Medulla oblongata (tissue), 1 donor: Measurements from ENCODE around the gene EPB41L4B.
"Not testable (repeated sequence)": the region's sequence is repeated elsewhere in the genome, so short reads cannot be mapped to it uniquely, and the experiment has no call there.

ENCODE experiments used
- DNase-seq: peaks from one replicate; pipeline ENCODE4 v3.0.0-alpha.2; 2015; ENCODE audit errors: extremely low spot score

Gene EPB41L4B

DNA sequence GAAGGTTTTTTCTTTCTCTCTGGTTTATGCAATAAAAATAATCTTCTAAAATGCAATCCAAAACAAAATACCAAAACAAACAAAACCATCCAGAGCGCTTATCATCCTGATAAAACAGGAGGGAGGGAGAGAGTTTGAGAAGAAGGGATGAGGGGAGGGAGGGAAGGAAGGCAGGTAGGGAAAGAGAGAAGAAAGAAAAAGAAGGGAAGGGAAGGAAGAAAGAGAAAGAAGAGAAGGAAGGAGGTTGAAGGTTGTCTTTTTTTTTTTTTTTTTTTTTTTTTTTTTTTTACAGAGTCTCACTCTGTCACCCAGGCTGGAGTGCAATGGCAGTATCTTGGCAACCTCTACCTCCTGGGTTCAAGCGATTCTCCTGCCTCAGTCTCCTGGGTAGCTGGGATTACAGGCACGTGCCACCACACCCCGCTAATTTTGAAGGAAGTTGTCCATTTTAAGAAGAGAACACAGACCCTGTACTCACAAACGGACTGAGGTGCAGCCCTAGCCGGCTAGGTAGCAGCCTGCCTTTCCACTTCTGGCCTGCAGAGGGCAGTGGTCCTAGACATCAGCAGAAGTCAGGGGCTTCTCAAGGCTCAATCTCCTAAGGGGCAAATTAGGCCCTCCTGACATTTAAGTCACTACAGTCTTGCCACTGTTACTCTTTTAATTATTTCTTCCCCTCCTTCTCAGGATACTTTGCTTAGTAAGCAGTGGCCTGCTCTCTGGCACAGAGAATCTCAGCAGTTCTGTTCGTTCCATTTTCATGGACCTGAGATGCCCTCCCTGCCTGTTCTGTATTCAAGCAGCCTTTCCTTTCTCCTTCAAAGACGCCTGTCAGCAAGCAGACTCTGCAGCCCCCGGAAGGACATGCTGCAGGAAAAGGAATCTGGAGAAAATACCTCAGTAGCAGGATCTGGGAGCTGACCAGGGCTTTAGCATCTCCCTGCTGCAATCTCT, 76.4 kb downstream of the EPB41L4B start:
- DNase-seq: peak; percentile 73

DNA sequence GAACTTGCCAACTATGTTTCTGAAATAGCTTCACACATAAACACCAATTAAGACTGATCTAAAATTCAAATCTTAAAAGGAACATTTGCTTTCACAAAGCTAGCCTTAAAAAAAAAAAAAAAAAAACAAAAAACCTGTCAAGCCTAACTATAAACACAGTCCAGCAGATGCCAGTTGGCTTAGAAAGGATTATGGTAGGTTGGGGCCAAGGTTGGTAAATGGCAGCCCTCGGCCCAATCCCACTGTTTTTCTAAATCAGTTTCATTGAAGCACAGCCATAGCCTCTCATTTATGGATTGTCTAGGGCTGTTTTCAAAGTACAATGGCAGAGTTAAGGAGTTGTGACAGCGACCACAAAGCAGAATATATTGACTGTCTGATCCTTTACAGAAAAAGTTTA, 78.1 kb downstream of the EPB41L4B start:
- DNase-seq: no peak

DNA sequence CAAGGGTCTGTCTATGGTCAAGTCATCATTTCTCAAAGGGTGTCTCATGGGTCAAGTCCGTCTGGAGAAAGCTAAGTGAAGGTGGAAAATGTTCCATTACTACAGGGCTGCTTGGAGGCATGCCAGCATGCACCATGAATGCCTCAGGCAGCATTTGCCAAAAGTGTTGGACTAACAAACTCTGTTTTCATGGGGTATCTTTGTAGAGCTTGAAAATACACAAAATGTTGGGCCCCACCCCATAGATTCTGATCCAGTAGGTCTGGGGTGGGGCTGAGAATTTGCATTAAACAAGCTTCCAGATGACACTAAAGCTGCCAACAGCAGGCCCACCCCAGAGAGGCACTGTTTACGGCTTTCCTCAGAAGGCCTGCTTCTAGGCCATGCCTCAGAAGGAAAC, 78.8 kb downstream of the EPB41L4B start:
- DNase-seq: no peak

DNA sequence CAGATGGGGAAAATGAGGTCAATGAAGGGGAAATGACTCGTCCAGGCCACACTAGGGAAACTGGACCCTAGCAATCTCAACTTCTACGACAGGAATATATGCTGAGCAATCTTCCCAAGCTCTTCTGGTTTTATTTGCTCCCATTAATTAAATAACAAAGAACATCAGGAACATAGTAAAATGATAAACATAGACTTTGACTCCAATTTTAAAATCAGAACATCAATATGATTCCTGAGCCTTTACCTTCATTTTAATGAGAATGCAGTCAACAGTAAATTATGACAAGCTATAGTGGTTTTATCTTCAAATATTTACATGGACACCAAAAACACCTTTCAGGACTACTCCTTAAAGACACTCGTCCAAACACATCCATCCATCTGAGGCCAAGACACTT, 79.7 kb downstream of the EPB41L4B start:
- DNase-seq: no peak

DNA sequence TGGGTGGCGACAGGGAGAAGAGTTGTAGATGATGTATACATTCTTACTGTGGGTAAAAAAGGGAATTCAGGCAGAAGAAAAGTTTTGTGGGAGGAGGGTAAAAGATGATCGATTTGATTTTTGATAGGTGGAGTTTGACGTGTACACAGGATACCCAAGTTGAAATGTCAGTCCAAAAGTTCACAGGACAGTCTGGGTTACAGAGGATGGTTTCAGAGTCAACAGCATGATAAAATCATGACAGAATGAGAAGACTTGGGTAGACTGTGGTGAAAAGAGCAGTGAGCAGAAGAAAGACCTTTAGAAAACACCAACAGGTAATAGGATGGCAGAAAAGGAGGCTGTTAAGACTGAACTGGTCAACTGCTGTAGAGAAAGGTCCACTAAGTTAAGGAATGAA, 81.6 kb downstream of the EPB41L4B start:
- DNase-seq: no peak

DNA sequence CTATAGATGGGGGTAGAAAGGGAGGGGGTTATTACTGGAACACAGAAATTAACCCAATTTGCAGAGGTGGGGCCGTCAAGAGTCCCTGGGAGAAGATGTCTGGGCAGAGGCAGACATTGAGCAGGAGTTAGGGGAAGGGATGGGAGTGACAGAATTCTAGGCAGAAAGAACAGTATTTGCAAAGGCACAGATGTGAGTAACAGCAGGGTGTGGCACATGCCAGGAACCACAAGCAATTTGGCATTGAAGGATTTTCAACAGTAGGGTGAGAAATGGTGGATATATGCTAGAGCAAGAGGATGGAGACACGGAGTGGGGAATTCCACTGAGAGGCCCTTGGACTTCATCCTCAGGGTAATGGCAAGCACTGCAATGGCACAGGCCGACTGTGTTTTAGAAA, 82.2 kb downstream of the EPB41L4B start:
- no peak for DNase-seq

DNA sequence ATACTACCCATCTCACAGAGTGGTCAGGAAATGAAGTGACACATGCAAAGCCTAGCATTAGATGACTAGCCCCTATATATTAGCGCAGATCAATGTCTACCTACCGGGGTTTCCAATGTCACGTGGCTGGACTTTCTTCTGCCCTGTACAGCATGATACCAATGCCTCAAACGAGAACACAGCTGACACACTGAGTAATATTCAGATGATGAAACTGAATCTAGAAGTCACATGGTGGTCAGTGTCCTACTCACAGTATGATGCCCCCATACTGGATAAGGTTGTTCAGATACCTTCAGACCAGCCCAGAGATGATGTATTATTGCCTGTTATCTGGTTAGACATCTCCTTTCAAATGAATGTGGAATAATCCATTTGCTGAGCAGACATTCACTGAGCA, 82.7 kb downstream of the EPB41L4B start:
- DNase-seq: no peak

DNA sequence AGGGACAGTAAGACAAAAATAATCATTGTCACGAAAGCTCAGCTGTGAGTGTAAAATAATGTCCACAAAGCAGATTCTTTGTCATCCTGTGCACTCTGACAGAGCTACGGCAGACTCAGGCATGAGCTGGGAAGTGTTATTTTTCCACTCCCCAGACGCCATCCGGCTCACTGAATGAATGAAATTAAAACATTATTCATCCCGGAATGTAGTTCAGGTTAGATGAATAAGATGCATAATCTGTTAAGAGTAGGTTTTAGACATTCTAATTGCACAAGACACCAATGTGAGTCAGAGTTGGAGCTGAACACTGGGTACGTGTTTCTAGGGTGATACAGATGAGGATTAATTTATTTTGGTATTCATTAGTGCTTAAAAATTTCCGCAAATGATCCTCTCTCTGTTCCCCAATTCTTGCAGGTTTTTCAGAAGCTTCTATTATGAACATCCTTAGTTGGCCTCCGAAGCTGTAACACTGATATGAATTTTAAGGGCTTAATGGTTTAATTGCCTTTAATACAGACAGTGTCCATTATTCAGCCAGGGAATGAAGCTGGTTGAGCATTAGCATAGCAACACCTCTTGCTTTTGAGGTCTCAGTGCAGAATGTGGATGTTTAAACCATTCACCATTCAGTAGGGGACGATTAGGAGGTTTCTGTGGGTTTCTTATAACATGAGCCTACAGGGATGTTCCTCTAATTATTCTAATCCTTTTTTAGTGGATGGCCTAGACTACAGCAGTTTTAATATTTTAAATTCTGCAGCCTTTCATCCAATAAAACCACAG, 88.2 kb downstream of the EPB41L4B start:
- DNase-seq: no peak

DNA sequence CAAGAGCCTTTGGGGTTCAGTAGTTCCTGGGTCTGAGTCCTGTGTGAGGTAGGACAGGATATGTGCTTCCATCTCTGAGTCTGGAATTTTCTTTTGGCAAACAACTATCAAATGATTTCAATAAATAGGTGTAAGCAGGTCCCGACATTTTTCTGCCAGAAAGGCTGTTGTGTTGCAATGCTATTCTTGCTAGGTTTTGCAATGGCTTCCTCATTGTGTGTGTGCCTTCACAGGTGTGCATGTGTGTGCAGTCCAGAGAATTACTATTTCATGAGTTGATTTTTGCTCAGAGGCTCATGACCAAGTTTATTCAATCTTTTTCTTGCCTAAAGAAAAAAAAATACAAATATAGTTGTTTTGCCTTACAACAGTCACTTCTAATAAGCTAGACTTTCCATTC, 89.3 kb downstream of the EPB41L4B start:
- DNase-seq: no peak

DNA sequence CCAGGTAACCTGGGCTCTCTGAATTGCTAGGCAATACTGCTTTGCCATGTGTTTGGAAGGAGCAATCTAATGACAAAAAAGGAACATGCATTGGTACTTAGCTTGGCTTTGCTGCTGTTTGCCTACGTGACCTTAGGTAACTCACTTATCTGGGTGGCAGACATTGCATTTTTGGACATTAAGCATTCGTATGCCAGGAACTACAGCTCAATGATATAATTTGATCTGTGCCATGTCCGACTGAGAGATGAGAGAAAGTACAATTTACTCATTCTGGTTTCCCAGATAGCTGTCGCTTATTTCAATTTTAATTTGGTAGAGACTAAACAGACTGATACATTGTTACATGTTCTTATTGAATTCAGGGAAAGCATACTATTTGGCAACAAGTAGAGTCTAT, 90.6 kb downstream of the EPB41L4B start:
- DNase-seq: no peak

DNA sequence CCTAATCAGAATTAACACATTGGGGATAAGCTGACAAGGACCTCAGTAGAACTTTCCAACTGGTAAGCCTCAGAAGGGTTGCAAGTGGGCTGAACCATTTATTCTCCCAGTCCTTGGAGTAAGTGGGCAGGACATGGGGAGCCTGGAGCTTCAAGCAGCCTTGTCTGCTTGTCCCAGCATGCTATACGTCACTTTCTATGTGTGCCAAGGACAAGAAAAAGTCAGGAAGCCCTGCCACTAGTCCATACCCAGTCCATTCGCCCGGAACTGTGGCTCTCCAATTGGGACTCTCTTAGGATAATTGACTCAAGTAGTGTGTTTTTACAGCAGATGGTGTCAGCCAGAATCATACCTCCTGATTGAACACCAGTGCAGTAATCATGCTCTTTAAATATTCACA, 91.2 kb downstream of the EPB41L4B start:
- DNase-seq: no peak

DNA sequence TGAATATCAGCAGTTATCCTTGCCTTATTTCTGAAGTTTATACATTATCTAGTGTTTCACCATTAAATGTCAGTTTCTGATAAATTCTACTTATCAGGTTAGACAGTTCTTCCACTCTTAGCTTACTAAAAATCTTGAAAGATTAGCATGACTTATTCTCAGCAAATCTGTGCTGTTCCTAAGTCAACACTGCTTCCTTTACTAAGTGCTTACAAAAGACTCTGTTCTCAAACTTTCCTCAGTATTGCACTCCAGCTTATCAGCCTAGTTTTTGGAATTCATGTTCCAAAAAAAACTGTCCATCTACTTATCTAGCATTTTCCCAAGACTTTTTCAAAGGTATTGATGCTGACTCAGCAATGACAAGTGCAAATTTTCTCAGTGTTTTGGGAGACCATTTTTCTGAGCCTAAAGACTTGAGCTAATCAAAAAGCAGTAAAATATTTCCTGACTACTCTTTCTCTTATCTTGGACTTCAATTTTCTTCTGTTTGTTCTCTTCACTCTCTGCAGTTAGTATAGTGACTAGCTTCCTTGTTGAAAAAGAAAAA, 92.7 kb downstream of the EPB41L4B start:
- DNase-seq: no peak

DNA sequence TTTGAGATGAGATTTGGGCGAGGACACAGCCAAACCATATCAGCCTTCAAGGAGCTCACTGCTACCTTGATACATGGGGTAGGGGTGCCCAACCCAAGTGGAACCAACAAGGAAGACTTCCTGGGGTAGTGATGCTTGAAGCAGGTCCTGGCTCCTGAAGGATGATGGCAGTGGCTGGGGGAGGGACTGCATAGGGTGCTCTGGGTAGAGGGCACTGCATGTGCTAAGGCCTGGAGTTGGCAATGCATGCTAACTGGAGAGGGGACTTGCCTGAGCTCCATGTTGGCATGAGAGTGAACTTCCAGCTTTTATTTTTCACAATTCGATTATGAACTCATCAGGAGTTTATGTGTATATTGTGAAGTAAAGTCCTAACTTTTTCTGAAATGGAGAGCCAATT, 95.2 kb downstream of the EPB41L4B start:
- DNase-seq: no peak

DNA sequence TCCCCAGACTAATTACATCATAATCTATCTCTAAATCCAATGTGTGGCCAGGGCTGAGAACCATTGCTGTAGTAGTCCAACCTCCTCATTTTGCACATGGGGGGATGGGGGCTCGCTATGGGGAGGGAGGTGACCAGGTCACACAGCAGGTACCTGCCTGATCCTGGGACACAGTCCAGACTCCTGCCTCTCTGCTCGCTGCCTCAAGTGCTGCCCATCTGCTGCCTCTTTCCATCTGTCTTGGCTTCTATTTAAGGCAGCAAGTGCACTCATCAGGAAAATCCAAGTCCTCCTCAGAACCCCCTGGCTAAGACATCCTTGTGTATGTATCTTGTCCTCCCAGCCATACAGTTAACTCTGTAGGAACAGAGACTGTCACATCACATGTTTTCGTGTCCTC, 96.1 kb downstream of the EPB41L4B start:
- no peak for DNase-seq

DNA sequence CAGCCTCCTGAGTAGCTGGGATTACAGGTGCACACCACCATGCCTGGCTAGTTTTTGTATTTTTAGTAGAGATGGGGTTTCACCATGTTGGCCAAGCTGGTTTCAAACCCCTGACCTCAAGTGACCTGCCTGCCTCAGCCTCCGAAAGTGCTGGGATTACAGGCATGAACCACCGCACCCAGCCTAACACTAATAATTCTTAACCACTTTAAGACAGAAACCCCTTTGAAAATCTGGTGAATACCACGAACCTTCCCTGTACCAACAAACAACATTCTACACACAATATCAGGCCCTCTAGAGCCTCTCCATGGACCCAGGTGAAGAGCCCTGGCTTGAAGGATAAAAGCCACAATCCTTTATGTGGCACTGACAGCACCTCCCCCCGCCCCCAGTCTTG, 102.6 kb downstream of the EPB41L4B start:
- not testable (repeated sequence) for DNase-seq

DNA sequence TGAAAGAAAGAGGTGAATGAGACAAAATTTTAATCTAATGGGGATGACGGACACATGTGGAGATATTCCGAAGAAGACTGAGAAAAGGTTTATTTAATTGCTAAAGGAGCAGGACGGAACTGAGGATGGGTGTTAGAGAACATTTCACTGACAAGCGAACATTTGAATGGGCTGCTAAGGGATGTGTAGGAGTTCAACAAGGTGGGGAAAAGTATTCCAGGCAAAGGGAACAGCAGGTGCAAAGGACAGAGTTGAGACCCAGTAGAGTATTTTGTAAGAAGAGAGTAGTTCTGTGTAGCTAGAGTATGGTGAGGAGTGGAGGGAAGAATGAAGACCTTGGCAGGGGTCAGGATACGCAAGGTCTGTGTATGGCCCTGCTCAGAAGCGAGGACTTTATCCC, 106.4 kb downstream of the EPB41L4B start:
- no peak for DNase-seq

DNA sequence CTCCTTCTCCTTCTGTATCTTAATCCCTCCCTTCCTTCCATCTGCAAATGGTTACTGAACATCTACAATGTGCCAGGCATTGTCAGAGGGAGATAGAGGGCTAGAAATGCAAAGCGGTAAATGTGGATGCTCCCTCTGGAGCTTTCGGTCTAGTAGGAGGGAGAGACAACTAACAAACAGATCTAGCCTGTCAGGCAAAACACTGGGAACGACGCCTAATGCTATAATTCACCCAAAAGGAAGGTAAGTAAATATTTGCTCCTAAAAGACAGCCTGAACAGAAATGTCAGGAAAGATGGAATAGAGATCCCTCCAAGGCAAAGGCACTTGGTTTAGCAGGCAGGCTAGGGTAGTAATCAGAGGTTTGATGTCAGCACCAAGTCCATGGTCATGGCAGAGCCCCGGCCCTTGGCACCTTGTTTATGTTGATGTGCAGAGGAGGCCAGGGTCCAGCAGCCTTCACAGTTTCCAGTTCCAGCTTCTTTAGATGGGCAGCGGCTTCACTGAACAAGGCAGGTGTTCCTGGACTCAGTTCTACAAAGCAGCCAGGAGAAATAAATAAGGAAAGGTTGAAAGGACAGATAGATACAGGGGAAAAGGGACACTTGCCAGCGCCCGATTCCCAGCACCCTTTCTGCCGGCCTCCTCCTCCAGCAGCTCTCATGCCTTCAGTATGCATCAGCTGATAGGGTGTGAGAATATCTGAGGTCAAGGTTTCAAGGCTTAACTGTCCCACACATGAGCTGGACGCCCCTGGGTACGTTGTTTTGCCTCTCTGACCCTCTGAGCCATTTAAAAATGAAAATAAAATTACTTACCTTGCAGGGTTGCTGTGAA, 107.4 kb downstream of the EPB41L4B start:
- no peak for DNase-seq

DNA sequence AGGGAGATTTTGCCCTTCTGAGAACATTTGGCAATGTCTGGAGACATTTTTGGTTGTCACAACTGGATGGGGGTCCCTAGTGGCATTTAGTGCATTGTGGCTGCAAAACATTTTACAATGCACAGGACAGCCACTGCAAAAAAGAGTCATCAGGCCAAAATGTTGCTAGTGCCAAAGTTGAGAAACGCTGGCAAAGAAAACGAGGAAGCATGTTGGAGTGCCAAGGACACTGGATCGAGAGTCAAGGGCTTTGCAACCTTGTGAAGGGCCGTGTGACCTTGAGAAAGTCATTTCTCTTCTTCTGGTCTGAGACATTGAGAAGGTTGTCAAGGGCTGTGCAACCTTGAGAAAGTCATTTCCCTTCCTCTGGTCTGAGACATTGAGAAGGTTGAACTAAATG, 108.1 kb downstream of the EPB41L4B start:
- no peak for DNase-seq

DNA sequence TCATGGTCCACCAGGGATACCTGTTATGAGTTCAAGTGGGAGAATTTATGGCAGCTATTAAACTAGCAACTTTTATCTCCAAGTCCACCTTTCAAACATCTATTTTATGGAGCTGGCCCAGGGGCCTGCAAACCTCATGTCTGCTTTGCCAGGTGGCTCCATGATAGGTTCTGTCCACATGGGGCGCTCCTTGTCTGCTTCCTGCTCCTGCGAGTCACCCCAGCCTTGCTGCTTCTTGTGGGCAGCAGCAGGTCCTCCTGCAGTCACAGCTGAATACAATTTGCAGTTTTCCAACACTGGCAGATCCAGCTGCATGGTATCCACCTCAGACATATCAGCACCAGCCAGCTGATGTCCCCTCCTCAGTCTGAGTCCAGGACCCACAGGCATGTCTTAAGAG, 114.2 kb downstream of the EPB41L4B start:
- no peak for DNase-seq

DNA sequence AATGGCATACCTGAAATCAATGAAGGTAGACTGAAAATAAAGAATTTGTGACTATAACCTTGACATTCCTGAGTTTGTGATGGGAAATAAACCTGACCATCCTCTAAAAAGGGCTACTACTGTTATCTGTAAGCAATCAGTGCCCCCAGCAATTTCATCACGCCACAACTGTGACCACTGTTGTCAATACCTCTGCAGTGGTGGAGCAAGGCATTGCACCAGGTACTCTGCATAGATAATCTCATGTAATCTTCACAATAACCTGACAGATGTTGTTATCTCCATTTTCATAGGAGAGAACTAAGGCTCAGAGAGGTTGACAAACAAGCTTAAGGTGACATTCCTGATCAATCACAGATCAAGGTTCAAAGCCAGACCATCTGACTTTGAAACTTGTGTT, 115.3 kb downstream of the EPB41L4B start:
- DNase-seq: no peak

DNA sequence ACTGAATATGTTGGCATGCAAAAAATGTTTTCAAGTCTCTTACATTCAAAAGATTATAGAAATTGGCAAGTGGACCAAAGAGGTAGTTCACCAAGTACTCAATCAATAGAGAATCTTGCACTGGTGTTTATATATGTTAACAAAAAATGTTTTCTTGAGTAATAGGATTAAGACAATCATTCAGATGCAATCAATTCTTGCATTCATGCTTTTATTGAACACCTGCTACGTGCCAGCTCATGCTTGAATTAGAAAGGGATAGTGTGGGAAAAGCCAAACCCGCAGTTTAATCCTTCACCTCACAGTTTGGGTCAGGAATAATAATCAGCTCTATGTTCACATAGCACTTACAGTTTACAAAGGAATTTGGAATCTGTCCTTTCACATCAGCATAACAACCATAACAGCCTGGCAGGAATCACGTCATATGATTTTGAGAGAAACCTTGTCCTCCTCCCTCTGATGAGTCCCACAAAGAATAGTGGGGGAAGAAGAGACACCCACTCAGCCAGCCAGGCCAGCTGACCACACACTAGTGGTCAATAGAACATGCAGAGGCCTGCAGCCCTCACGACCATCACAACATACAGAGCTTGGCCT, 117.0 kb downstream of the EPB41L4B start:
- DNase-seq: no peak
